Measurements from ENCODE around the gene NDUFA6.
A peak's percentile ranks its signal among the peaks of the same experiment; 100 is the strongest.
"Not testable (repeated sequence)": the region's sequence is repeated elsewhere in the genome, so short reads cannot be mapped to it uniquely, and the experiment has no call there.

NDUFA6 gene

GRCh38 chr22:42114721-42115120 is 24.1 kb upstream of the NDUFA6 start:
- DNase-seq (ENCODE audit: low read depth in 4 of 4, low spot score in 1 of 4): no peak

DNA sequence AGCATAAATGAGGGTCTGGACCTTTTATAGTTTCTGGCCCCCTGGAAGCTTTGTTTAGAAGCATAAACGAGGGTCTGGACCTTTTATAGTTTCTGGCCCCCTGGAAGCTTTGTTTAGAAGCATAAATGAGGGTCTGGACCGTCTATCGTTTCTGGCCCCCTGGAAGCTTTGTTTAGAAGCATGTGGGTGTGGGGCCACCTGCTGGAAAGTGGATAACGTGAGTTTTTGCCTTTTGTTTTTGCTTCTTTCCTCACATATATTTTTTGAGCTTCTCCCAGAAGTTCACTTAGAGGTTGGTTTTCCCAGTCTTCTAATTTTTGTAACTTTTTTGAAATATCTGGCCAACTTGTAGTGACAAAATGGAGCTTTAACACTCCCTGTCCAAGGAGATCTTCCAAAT is 22.2 kb upstream of the NDUFA6 start:
- DNase-seq (ENCODE audit: low read depth in 4 of 4, low spot score in 1 of 4): not testable (repeated sequence)

- DNase-seq (ENCODE audit: low read depth in 4 of 4, low spot score in 1 of 4): no peak
Measured at GRCh38 chr22:42111798-42112197, 21.2 kb upstream of the NDUFA6 start.

- no peak for DNase-seq (ENCODE audit: low read depth in 4 of 4, low spot score in 1 of 4)
Measured at GRCh38 chr22:42108848-42109247, 18.3 kb upstream of the NDUFA6 start.

DNA sequence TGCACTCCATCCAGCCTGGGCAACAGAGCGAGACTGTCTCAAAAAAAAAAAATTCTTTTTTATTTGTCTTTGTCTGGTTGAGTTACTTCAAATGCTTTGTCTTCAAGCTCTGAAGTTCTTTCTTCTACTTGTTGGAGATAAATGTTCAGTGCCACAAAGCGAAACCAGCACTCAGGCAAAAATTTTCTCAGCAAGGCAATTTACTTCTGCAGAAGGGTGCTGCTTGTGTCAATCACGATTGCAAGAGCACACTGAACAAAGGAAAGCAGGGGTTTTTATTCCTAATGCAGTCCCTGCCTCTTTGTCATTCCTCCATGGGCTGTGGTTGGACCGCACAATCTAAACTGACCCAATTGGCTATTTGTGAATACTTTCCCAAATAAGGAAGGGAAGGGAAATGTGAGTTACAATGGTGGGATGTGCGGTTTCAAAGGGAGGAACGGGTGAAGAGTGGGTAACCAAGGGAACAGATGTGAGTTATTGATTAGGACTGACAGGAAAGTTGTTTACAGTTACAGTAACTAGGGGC is 13.8 kb upstream of the NDUFA6 start:
- not testable (repeated sequence) for DNase-seq (ENCODE audit: low read depth in 4 of 4, low spot score in 1 of 4)

DNA sequence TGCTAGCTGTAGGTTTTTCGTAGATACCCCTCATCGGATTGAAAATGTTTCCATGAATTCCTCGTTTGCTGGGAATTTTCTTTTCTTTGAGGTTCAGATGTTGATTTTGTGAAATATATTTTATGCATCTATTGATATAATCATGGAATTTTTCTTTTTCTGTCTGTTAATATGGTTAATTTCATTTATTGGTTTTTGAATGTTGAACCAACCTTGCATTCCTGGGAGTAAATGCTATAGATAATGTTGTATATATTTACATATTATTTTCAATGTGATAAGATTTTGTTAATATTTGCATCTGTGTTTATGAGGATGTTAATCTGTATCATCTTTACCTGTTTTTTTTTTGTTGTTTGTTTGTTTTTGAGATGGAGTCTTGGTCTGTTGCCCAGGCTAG is 10.6 kb upstream of the NDUFA6 start:
- DNase-seq (ENCODE audit: low read depth in 4 of 4, low spot score in 1 of 4): no peak

GRCh38 chr22:42091455-42091782 is 847 bp upstream of the NDUFA6 start:
- no peak for DNase-seq (ENCODE audit: low read depth in 4 of 4, low spot score in 1 of 4)

DNA sequence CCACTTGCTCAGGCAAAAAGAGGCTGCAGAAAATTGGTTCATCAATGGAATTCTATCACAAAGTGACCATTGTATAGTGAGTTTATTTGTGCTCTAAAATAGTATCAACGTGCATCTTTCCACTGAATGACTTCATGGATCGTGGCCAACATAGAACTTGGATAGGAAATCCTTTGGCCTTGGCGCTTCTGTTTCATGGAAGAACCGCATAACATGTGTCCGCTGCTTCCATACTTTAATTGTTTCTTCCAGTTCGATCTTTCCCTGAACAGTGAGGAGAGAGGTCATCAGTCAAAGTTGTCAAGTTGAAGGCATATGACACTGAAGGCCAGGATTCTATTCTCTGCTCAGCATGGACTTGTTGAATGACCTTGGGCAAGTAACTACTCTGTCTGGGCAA is 4.5 kb downstream of the NDUFA6 start:
- no peak for DNase-seq (ENCODE audit: low read depth in 4 of 4, low spot score in 1 of 4)

DNA sequence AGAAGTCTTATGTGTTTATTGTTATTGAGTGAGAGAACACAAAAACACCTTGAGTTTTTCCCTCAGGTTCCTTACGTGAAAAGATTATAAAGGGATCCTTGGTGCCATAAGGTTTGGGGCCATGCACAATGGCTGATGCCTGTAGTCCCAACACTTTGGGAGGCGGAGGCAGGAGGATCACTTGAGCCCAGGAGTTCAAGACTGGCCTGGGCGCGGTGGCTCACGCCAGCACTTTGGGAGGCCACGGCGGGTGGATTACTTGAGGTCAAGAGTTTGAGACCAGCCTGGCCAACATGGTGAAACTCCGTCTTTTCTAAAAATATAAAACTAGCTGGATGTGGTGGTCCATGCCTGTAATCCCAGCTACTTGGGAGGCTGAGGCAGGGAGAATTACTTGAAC is 5.7 kb downstream of the NDUFA6 start:
- DNase-seq (ENCODE audit: low read depth in 4 of 4, low spot score in 1 of 4): no peak

DNA sequence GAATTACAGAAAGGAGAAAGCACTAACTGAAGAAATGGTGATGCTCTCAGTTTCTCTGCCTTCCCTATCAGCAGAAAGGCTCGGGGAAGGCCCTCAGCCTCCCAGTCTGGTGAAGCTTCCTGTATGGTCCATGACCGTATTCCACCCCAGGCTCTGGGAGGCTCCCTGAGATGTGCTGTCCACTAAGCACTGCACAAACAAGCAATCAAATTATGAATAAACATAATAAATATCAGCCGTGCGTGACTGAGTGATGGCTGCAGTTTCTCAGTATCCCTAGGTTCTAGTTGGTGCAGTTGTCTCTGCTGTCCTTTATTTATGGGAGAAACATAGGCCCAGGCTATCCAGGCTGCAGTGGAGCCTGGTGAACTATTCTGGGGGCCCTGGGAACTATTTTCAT is 7.5 kb downstream of the NDUFA6 start:
- no peak for DNase-seq (ENCODE audit: low read depth in 4 of 4, low spot score in 1 of 4)

DNA sequence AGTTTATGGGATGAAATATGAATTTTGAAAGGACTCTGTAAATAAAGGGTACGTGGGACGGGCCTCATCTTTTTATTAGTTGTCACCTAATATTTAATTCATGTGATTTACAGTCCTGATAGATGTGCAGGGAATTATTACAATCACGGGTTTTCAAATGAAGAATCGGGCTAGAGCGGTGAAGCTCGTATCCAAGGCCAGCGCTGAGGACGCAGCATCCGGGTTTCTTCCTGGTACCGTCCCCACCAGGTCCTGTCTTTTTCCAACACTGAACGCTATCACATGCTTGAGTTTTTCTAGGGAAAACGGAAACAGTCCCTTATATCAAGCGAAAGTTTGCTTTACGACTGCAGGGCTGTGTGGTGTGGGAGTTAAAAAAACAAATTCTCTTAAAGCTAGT is 10.3 kb downstream of the NDUFA6 start:
- no peak for DNase-seq (ENCODE audit: low read depth in 4 of 4, low spot score in 1 of 4)

- DNase-seq (ENCODE audit: low read depth in 4 of 4, low spot score in 1 of 4): peak; percentile 95 to 97 (median 96)
Measured at GRCh38 chr22:42079319-42080251, 11.0 kb downstream of the NDUFA6 start, which contains the start of gene SMDT1. Gene SMDT1, plus strand, starts transcription at chr22:42079700. Its CDS starts 69 bp downstream, at chr22:42079769.

DNA sequence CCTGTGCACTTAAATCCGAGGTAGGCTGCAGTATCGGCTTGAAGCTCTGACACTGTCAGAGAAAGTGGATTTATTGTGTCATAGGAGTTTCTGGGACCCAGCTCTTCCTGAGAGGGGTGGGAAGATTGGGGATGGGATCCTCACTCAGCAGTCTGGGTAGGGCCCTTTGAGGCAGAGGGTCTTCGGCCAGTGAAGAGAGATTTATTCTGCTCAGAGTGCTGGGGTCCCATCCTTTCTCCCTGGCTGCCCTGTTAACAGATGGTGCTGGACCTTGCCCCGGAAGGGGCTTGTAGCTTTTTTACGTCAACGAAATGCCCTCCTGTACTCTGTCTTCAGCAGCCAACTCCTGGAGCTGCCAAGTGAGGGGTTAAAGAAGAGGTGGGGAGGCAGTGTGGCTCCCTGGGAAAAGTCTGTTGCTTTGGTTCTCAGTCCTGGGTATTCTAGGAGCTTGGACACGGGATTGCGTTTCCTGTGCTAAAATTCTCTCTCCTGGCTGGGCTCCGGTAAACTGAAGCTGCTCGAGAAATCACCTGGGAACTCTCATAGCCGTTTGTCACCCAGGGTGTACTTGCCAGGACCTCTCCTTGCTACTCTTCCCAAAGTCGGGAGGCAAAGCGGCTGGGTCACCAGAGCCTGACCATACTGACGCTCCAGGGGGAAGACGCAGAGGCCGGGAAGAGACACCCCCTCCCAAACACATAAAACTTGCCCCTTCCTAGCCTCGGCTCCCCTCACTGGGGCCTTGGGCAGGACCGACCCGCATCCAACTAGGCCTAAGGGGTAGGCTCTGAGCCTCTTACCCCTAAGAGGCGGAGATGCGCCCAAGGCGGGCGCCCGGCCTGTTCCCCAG is 11.9 kb downstream of the NDUFA6 start:
- no peak for DNase-seq (ENCODE audit: low read depth in 4 of 4, low spot score in 1 of 4)

DNA sequence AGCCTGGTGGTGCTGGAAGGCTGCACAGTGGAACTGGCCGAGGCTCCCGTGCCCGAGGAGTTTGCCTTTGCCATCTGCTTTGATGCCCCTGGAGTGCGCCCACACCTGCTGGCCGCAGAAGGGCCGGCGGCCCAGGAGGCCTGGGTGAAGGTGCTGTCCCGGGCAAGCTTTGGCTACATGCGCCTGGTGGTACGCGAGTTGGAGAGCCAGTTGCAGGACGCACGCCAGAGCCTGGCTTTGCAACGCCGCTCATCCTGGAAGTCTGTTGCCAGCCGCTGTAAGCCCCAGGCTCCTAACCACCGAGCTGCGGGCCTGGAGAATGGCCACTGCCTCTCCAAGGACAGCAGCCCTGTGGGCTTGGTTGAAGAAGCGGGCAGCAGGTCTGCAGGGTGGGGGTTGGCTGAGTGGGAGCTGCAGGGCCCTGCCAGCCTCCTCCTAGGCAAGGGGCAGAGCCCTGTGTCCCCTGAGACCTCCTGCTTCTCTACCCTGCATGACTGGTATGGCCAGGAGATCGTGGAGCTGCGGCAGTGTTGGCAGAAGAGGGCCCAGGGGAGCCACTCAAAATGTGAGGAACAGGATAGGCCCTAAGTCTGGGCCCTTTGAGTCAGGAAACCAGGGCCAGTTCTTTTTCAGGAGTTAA is 13.0 kb downstream of the NDUFA6 start:
- DNase-seq (ENCODE audit: low read depth in 4 of 4, low spot score in 1 of 4): no peak

DNA sequence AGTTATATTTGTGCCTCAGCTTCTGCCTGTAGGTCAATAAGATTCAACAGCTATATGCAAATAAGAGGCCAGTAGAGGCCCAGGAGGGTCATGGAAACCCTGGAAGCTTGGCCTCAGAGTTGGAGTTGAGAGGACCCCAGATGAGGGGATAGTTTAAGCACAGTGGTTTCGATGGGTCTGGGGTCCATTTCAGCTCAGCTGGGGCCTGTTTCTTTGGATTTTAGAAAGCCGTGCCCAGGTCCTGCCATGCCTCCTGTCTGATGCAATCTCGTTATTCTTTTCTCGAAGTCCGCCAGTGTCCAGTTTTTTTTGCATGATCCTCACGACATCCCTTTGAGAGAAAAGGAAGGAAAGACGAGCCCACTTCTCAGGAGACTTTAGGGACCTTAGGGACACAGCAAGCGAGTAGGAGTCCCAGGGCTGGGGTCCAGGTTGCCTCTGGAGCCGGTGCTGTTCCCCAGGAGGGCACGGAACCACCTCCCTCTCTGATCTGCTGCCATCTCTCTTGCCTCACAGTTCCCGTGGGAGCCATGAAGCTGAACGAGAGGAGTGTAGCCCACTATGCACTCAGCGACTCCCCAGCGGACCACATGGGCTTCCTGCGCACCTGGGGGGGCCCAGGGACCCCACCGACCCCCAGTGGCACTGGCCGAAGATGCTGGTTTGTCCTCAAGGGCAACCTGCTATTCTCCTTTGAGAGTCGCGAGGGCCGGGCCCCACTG is 13.6 kb downstream of the NDUFA6 start:
- DNase-seq (ENCODE audit: low read depth in 4 of 4, low spot score in 1 of 4): no peak

GRCh38 chr22:42074846-42075676 is 15.5 kb downstream of the NDUFA6 start:
- no peak for DNase-seq (ENCODE audit: low read depth in 4 of 4, low spot score in 1 of 4)

- DNase-seq (ENCODE audit: low read depth in 4 of 4, low spot score in 1 of 4): peak in 1 of 4 experiments; percentile 40
Measured at GRCh38 chr22:42074132-42074811, 16.3 kb downstream of the NDUFA6 start, which contains the start of gene PHETA2. Gene PHETA2, plus strand, starts transcription at chr22:42074248. Its CDS starts 3,046 bp downstream, at chr22:42077294.

DNA sequence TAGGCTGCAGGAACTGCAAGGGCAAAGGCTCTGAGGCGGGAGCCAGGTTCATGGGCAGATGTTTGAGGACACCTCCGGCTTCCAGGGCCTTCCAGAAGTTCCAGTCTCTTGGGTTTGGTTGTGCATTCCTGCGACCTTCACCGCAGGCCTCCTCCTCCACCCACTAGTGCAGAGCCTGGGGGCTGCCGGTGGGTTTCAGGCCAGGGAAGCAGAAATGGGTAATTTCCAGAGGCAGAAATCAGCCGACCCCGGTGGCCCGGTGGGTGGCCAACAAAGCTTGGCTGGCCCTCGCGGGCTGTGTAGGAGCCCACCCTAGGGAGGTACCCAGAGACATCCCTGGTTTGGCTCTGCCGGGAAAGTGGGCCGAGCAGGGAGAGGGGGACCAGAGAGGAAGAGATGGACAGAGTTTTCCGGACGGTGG is 16.9 kb downstream of the NDUFA6 start:
- no peak for DNase-seq (ENCODE audit: low read depth in 4 of 4, low spot score in 1 of 4)

All from stimulated activated CD4-positive, alpha-beta T cell treated with anti-CD3 and anti-CD28 coated beads, Interleukin-1b, Interleukin-23, amount 100 ng/mL, for 24 hours (primary cell).